Muscle layer of duodenum (tissue), 2 donors: ENCODE results near the gene TXNRD2.

Experiments used
- H3K27ac ChIP-seq: one replicate; pipeline ENCODE4 v1.7.0; 2013; ENCODE audit warnings: mild to moderate bottlenecking, low read length
- H3K27me3 ChIP-seq: one replicate; pipeline ENCODE4 v1.7.0; 2013; ENCODE audit warnings: low read depth, mild to moderate bottlenecking, control low read depth, low read length
- H3K36me3 ChIP-seq, 2 donors: one replicate each; pipeline ENCODE4 v1.7.0; 2013; ENCODE audit warnings: low read length in 2 of 2, control low read depth in 1 of 2, mild to moderate bottlenecking in 1 of 2; ENCODE audit not compliant: insufficient read depth in 2 of 2, control insufficient read depth in 1 of 2
- H3K4me1 ChIP-seq, 2 donors: one replicate each; pipeline ENCODE4 v1.7.0; 2013; ENCODE audit warnings: low read length in 2 of 2, mild to moderate bottlenecking in 2 of 2, control low read depth in 1 of 2, moderate library complexity in 1 of 2; ENCODE audit not compliant: insufficient read depth in 2 of 2, control insufficient read depth in 1 of 2
- H3K4me3 ChIP-seq, 2 donors: one replicate each; pipeline ENCODE4 v1.7.0; 2013; ENCODE audit warnings: low read length in 2 of 2, low read depth in 1 of 2, mild to moderate bottlenecking in 1 of 2
- H3K9me3 ChIP-seq, 2 donors: one replicate each; pipeline ENCODE4 v1.7.0; 2013; ENCODE audit warnings: low read length in 2 of 2, control low read depth in 1 of 2, mild to moderate bottlenecking in 1 of 2; ENCODE audit not compliant: control insufficient read depth in 1 of 2
- donor health status: healthy.

TXNRD2 gene

DNA sequence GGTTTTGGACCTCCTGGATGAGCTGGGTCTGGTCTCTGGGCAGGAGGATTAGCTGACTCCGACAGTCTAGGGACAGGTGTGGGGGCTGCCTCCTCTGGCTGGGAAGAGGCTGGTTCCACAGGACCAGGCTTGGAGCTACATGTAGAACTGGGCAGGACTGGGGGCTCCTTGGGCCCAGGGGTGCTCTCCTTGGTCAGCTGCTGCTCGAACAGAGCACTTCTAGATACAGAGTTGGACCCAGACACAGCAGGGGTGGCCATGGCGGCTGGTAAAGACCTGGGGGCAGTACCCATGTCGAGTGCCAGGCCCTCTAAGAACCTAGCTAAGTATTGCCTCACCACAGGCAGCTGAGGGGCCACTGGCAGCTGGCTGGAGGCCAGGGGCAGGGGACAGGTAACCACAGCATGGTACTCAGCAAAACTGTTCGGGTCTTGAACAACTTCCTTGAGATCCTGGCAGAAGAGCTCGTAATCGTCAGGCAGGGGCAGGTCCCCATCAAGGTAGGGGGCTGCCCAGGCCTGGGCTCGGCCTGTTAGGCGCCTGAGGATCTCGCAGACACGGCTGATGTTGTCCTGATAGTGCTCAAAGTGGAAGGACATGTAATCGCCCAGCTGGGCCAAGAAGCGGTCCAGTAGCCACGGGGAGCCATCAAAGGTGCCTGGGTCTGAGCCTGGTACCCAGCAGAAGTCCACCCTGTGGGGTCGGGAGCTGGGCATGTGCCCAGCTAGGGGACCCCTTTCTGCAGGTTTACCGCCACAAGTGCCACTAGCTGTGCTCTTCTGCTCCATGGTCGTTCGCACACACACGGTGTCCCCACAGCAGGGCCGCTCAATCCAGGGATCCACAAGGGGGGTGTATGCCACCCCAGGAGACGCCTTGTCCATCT is 90.1 kb downstream of the TXNRD2 start:
- H3K27me3 ChIP-seq, result no peaks in the 10 kb centered on the region
- H3K27ac ChIP-seq, result no peak overlapping the region
- H3K4me3 ChIP-seq, result no peak overlapping the region
- peaks cover 15 to 36% of the 10 kb centered on the region in 2 donors for H3K36me3 ChIP-seq
- no peaks in the 10 kb centered on the region for H3K9me3 ChIP-seq
- H3K4me1 ChIP-seq, result peaks cover 20 to 26% of the 10 kb centered on the region in 2 donors

DNA sequence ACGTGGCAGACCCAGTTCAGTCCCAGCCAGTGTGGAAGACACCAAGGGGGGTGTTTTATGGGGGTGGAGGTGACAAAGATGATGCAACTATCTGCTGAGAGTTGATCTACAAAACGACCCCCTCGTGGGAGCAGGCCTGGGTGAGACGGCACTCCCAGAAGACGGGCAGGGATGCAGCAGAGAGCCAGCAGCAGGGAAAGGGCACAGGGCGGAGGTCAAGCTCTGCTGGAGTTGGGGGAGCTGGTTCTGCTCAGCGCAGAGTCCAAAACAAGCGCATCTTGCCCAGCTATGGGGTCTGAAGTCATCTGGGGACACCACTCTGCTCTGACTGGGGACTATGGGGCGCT is 90.9 kb downstream of the TXNRD2 start:
- no peaks in the 10 kb centered on the region for H3K27me3 ChIP-seq
- no peaks in the 10 kb centered on the region for H3K9me3 ChIP-seq
- no peak overlapping the region for H3K4me3 ChIP-seq
- peaks cover 15 to 36% of the 10 kb centered on the region in 2 donors for H3K36me3 ChIP-seq
- no peak overlapping the region for H3K27ac ChIP-seq
- H3K4me1 ChIP-seq, result peaks cover 17 to 22% of the 10 kb centered on the region in 2 donors

DNA sequence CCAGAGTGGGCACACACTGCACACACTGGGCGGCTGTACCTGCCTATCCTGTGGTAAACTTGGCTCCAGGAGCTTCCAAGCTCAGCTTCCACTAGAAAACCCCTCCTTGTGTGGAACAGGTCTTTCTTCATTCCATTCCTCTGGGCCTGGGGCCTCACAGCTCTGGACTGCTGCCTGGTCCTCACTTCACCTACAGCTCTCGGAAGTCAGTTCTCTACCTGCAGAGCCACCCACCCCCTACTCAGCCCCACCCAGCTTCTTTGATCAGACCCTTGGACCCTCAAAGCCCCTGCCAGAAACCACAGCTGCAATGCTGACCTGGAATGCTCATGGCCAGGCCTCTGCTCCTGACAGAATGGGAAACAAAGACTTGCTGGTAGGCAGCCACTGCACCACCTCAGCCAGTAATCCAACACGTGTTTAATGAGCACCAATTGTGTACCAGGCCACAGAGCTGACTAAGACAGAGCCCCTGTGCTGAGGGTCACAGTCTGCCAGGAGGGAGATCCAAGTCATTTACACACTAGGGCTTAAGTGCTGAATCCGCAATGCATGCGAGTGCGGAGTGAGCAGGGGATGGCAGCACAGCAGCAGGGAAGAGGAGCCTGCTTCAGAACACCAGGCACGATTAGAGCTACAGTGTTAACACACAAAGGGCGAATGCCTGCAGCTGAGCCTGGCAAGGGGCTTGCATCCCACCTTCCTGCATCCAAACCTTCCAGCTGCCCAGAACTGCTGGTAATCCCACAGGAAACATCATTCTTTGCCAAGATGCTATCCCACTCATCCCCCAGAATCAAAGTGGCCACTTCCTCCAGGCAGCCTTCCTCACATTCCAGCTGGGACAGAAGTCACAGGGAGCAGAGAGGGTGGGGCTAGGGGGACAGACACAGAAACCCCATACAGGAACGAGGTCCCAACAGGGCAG is 91.5 kb downstream of the TXNRD2 start:
- no peak overlapping the region for H3K27ac ChIP-seq
- peaks cover 14 to 18% of the 10 kb centered on the region in 2 donors for H3K4me1 ChIP-seq
- H3K36me3 ChIP-seq, result peaks cover 15 to 32% of the 10 kb centered on the region in 2 donors
- H3K27me3 ChIP-seq, result no peaks in the 10 kb centered on the region
- no peaks in the 10 kb centered on the region for H3K9me3 ChIP-seq
- H3K4me3 ChIP-seq, result no peak overlapping the region

- no peak overlapping the region for H3K4me3 ChIP-seq
- H3K27me3 ChIP-seq, result no peaks in the 10 kb centered on the region
- no peaks in the 10 kb centered on the region for H3K9me3 ChIP-seq
- H3K27ac ChIP-seq, result peak overlapping the region; percentile 29
- H3K36me3 ChIP-seq, result peaks cover 15 to 30% of the 10 kb centered on the region in 2 donors
- H3K4me1 ChIP-seq, result peaks cover 10 to 14% of the 10 kb centered on the region in 2 donors
Observed at GRCh38 chr22:19848298-19849224, 93.1 kb downstream of the TXNRD2 start.

GRCh38 chr22:19847345-19847632 is 94.3 kb downstream of the TXNRD2 start:
- H3K36me3 ChIP-seq, result peaks cover 15 to 29% of the 10 kb centered on the region in 2 donors
- no peak overlapping the region for H3K27ac ChIP-seq
- H3K9me3 ChIP-seq, result no peaks in the 10 kb centered on the region
- H3K4me1 ChIP-seq, result peaks cover 0 to under 1% of the 10 kb centered on the region in 2 donors
- H3K27me3 ChIP-seq, result no peaks in the 10 kb centered on the region
- no peak overlapping the region for H3K4me3 ChIP-seq

DNA sequence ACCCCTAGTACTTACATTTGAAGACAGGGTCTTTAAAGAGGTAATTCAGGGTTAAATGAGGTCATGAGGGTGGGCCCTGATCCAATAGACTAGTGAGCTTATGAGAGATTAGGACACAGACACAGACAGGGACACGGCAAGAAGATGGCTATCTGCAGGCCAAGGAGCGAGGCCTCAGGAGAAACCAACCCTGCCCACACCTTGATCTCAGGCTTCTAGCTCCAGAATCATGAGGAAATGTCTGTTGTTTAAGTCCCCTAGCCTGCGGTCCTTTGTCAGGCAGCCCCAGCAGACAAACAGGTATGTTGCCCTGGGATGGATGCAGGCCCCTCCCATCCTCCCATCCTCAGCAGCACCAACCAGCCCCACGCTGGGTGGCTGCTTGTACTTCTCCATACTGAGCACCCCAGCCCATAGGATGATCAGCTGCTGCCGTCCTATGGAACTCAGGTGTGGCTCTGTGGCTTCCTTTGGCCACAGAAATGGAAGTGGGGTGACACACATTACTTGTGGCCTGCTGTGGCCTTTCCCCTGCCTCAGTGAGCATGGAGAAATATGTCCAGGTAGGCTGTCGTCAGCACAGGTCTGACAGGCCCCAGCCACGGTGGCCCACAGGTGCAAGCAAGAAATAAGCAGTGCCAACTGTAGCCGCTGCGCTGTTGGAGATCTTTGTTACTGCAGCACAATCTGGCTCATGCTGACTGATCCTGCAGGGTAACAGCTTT is 94.8 kb downstream of the TXNRD2 start:
- Histone ChIP-seq H3K4me3 (no peak overlapping the region), H3K9me3 (no peaks in the 10 kb centered on the region), H3K36me3 (peaks cover 13 to 24% of the 10 kb centered on the region in 2 donors), H3K27ac (no peak overlapping the region), H3K4me1 (no peaks in the 10 kb centered on the region), H3K27me3 (no peaks in the 10 kb centered on the region)

GRCh38 chr22:19845054-19845722 is 96.4 kb downstream of the TXNRD2 start:
- Histone ChIP-seq H3K36me3 (peaks cover 2 to 10% of the 10 kb centered on the region in 2 donors), H3K9me3 (no peaks in the 10 kb centered on the region), H3K27ac (no peak overlapping the region), H3K4me1 (no peaks in the 10 kb centered on the region), H3K27me3 (no peaks in the 10 kb centered on the region), H3K4me3 (no peak overlapping the region)

DNA sequence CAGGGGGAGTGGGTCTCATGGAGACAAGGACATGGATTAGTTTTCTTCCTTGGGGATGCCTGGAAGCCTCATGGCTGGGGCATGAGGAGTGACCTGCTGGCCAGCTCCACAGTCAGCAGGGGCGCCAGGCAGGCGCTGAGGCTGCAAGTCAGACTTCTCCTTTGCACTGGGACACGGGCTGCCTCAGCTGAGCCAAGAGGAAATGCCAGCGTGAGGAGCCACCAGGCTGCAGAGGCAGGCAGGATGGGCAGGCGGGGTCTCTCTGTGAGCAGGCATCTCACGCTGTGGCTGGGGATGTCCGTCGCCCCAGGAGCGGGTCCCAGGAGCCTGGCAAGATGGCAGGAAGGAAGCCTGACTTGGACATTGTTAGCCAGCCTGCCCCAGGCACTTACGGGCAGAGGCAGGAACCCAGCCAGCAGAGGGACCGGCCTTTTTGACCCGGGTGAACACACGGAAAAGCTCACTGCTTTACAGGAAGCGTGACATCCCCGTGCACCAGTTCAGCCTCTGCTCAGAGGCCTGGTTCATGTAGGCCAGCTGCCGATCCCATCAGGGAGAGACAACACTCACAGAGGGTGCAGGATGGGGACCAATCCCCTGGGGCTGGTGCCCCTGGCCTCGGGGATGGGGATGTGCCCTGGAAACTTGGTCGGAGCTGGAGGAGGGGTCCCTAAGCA is 97.1 kb downstream of the TXNRD2 start:
- H3K4me1 ChIP-seq, result no peaks in the 10 kb centered on the region
- no peaks in the 10 kb centered on the region for H3K27me3 ChIP-seq
- H3K36me3 ChIP-seq, result peaks cover 0 to 4% of the 10 kb centered on the region in 2 donors
- no peaks in the 10 kb centered on the region for H3K9me3 ChIP-seq
- no peak overlapping the region for H3K4me3 ChIP-seq
- H3K27ac ChIP-seq, result no peak overlapping the region

DNA sequence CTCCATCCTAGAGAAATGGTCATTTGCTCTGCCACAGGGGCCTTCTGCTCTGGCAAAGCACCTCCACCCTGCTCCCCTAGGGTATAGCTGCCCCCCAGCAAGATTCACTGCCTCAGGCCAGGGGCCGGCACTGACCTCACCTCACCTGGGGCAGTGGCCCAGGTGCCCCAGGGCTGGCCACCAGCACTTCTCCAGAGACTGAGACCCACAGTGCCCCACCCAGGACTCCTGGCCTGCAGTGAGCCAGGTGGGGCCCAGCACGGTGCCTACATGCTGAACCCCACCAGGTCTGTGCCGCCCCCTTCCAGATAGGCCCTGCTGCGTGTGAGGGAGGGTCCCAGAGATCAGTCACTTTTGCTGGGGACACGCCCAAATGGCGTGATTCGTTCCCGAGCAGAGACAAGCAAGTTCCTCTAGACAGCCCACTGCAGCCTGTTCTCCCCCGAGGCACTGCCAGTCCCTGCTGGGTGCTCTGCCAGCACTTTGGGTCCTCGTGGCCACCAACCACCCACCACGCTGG is 97.7 kb downstream of the TXNRD2 start:
- H3K9me3 ChIP-seq, result no peaks in the 10 kb centered on the region
- no peaks in the 10 kb centered on the region for H3K4me1 ChIP-seq
- peaks cover 0 to 4% of the 10 kb centered on the region in 2 donors for H3K36me3 ChIP-seq
- no peaks in the 10 kb centered on the region for H3K27me3 ChIP-seq
- H3K4me3 ChIP-seq, result no peak overlapping the region
- H3K27ac ChIP-seq, result no peak overlapping the region
